WTC11 (cell line): ENCODE data around the gene FMNL1. TPM values are rescaled to one million over a fixed set of nuclear protein-coding genes. Genes with fewer than 3 reads are reported as not detected.

Experiments used
- ATAC-seq: fragments of 200-7000 bp; cut with Tn5 transposase; 2 replicates; pipeline ENCODE4 v1.10.0; 2021; ENCODE audit warnings: mild to moderate bottlenecking, moderate library complexity
- CTCF ChIA-PET: fragments of 300-600 bp; sonication (Branson Sonifier 250); formaldehyde crosslinking; loops from one replicate; lab custom pipeline; 2021; ENCODE audit warnings: antibody characterized with exemption; lab: Charles Lee
- POLR2A ChIA-PET: fragments of 350-600 bp; sonication (Branson Sonifier 250); formaldehyde crosslinking; loops from one replicate; lab custom pipeline; 2021; ENCODE audit warnings: antibody characterized with exemption; lab: Charles Lee
- DNase-seq: peaks from one replicate; pipeline ENCODE4 v3.0.0; 2021; ENCODE audit warnings: low spot score
- H3K27ac Mint-ChIP-seq: 2 replicates; pipeline ENCODE4 v1.8.0; 2021; ENCODE audit warnings: mixed read lengths
- H3K27me3 Mint-ChIP-seq: 2 replicates; pipeline ENCODE4 v1.8.0; 2021; ENCODE audit warnings: low read depth, mild to moderate bottlenecking, moderate library complexity, mixed read lengths
- H3K36me3 Mint-ChIP-seq: 2 replicates; pipeline ENCODE4 v1.8.0; 2021; ENCODE audit warnings: mixed read lengths
- H3K4me1 Mint-ChIP-seq: 2 replicates; pipeline ENCODE4 v1.8.0; 2022; ENCODE audit warnings: mixed read lengths
- H3K4me3 Mint-ChIP-seq: 2 replicates; pipeline ENCODE4 v1.8.0; 2021; ENCODE audit warnings: mild to moderate bottlenecking, moderate library complexity, mixed read lengths
- H3K9me3 Mint-ChIP-seq: 2 replicates; pipeline ENCODE4 v1.8.0; 2021; ENCODE audit warnings: mixed read lengths
- ATF1 ChIP-seq: sonication (generic); formaldehyde crosslinking; IDR thresholded peaks from 2 replicates; pipeline ENCODE4 v1.8.1; 2023; ENCODE audit warnings: mild to moderate bottlenecking, moderate library complexity, missing genetic modification reagents
- E2F1 ChIP-seq: sonication (generic); formaldehyde crosslinking; IDR thresholded peaks from 2 replicates; pipeline ENCODE4 v1.8.0; 2022; ENCODE audit warnings: mild to moderate bottlenecking, missing genetic modification reagents
- EMX1 ChIP-seq: fragments of 250-450 bp; sonication (Bioruptor Pico); IDR thresholded peaks from 2 replicates; pipeline ENCODE4 v1.8.0; 2021; ENCODE audit warnings: mild to moderate bottlenecking
- HMGXB4 ChIP-seq: sonication (generic); formaldehyde crosslinking; IDR thresholded peaks from 2 replicates; pipeline ENCODE4 v1.8.1; 2023; ENCODE audit warnings: mild to moderate bottlenecking, moderate library complexity, missing genetic modification reagents
- JUN ChIP-seq: sonication (generic); formaldehyde crosslinking; IDR thresholded peaks from 2 replicates; pipeline ENCODE4 v1.8.0; 2023; ENCODE audit warnings: mild to moderate bottlenecking, missing genetic modification reagents
- OVOL2 ChIP-seq: fragments of 250-450 bp; sonication (Bioruptor Pico); IDR thresholded peaks from 2 replicates; pipeline ENCODE4 v1.9.0; 2021; ENCODE audit warnings: mild to moderate bottlenecking, borderline replicate concordance
- PRDM15 ChIP-seq: sonication (generic); formaldehyde crosslinking; IDR thresholded peaks from 2 replicates; pipeline ENCODE4 v1.8.0; 2022; ENCODE audit warnings: missing genetic modification reagents
- PREB ChIP-seq: sonication (generic); formaldehyde crosslinking; IDR thresholded peaks from 2 replicates; pipeline ENCODE4 v1.8.1; 2022; ENCODE audit warnings: mild to moderate bottlenecking, missing genetic modification reagents, moderate library complexity, borderline replicate concordance
- PRRX2 ChIP-seq: fragments of 250-450 bp; sonication (Bioruptor Pico); IDR thresholded peaks from 2 replicates; pipeline ENCODE4 v1.8.0; 2021; ENCODE audit warnings: mild to moderate bottlenecking
- ZNF121 ChIP-seq: sonication (generic); formaldehyde crosslinking; IDR thresholded peaks from 2 replicates; pipeline ENCODE4 v1.8.0; 2023; ENCODE audit warnings: missing genetic modification reagents
- ZNF263 ChIP-seq: sonication (generic); formaldehyde crosslinking; IDR thresholded peaks from 2 replicates; pipeline ENCODE4 v1.8.1; 2022; ENCODE audit warnings: low read depth, mild to moderate bottlenecking, moderate library complexity, missing genetic modification reagents
- ZNF281 ChIP-seq: sonication (generic); formaldehyde crosslinking; IDR thresholded peaks from 2 replicates; pipeline ENCODE4 v1.8.0; 2023; ENCODE audit warnings: mild to moderate bottlenecking, missing genetic modification reagents
- ZNF317 ChIP-seq: sonication (generic); formaldehyde crosslinking; IDR thresholded peaks from 2 replicates; pipeline ENCODE4 v1.8.1; 2023; ENCODE audit warnings: low read depth, mild to moderate bottlenecking, moderate library complexity, missing genetic modification reagents, borderline replicate concordance
- ZNF396 ChIP-seq: fragments of 250-450 bp; sonication (Bioruptor Pico); IDR thresholded peaks from 2 replicates; pipeline ENCODE4 v1.8.0; 2021; ENCODE audit warnings: mild to moderate bottlenecking, moderate library complexity, borderline replicate concordance
- ZNF532 ChIP-seq: fragments of 250-450 bp; sonication (Bioruptor Pico); IDR thresholded peaks from 2 replicates; pipeline ENCODE4 v1.9.0; 2021; ENCODE audit warnings: mild to moderate bottlenecking, borderline replicate concordance
- total RNA-seq: library from RNA; stranded (reverse); gene quantifications from 3 replicates; pipeline ENCODE4 v1.2.3, GENCODE V29; 2021

The FMNL1 gene
- total RNA-seq, 1 experiment from 2014 or later = 5.3 TPM

GRCh38 chr17:45189009-45189408 is 32.7 kb upstream of the FMNL1 start (continued):
- TF ChIP-seq ZNF532 (CRISPR knock-in tag) = no peak

- ChIA-PET POLR2A (interaction anchor here (1.2 kb wide), 1 partner anchor 41 kb away, joined by 4 read pairs; no protein-coding TSS in a partner anchor), CTCF (interaction anchor here (0.7 to 2.5 kb wide), 5 partner anchors 18 to 55 kb away, joined by 3 to 12 read pairs (median 4); partner anchors contain the start of genes ACBD4 and HEXIM1)
- ATAC-seq = no peak
- TF ChIP-seq PREB (CRISPR knock-in tag) = no peak
- TF ChIP-seq JUN (CRISPR knock-in tag) = no peak
- no peak for TF ChIP-seq PRDM15
- TF ChIP-seq ZNF281 (CRISPR knock-in tag) = no peak
- TF ChIP-seq OVOL2 = no peak
- no peak for TF ChIP-seq ZNF263 (CRISPR knock-in tag)
- TF ChIP-seq ZNF121 (CRISPR knock-in tag) = no peak
- H3K36me3 Mint-ChIP-seq = no peaks in the 10 kb centered on the region
- no peaks in the 10 kb centered on the region for H3K4me1 Mint-ChIP-seq
- peaks cover 9% of the 10 kb centered on the region for H3K9me3 Mint-ChIP-seq
- H3K4me3 Mint-ChIP-seq = no peak overlapping the region
- no peaks in the 10 kb centered on the region for H3K27me3 Mint-ChIP-seq
- DNase-seq = no peak
- no peak overlapping the region for H3K27ac Mint-ChIP-seq
These were observed 31.0 kb upstream of the FMNL1 start for GRCh38 chr17:45190503-45191255.

GRCh38 chr17:45195424-45195823 is 26.3 kb upstream of the FMNL1 start:
- H3K27ac Mint-ChIP-seq = no peak overlapping the region
- ATAC-seq = no peak
- ChIA-PET CTCF (interaction anchor here (0.7 to 2.9 kb wide), 5 partner anchors 24 to 60 kb away, joined by 3 to 17 read pairs (median 7); partner anchors contain the start of genes ACBD4, HEXIM1 and HEXIM2), POLR2A (interaction anchor here (0.6 kb wide), 1 partner anchor 1149 kb away, joined by 5 read pairs; no protein-coding TSS in a partner anchor)
- H3K9me3 Mint-ChIP-seq = peaks cover 8% of the 10 kb centered on the region
- H3K27me3 Mint-ChIP-seq = no peaks in the 10 kb centered on the region
- H3K4me1 Mint-ChIP-seq = peaks cover 14% of the 10 kb centered on the region
- DNase-seq = no peak
- no peak overlapping the region for H3K4me3 Mint-ChIP-seq
- no peaks in the 10 kb centered on the region for H3K36me3 Mint-ChIP-seq
- TF ChIP-seq ZNF396 (CRISPR knock-in tag) (no peak), HMGXB4 (CRISPR knock-in tag) (no peak), PRRX2 (CRISPR knock-in tag) (no peak), ZNF317 (CRISPR knock-in tag) (no peak), PREB (CRISPR knock-in tag) (no peak), E2F1 (CRISPR knock-in tag) (no peak), ATF1 (no peak), EMX1 (CRISPR knock-in tag) (no peak)
